ENCODE data around the gene UBL4A.
"Not testable (repeated sequence)": the region's sequence is repeated elsewhere in the genome, so short reads cannot be mapped to it uniquely, and the experiment has no call there.

UBL4A gene

GRCh38 chrX:154509455-154509854 lies 23.0 kb upstream of the UBL4A start:
- in situ Hi-C loops (cut with HindIII; ENCODE audit: low sequenced_read_pairs): loop anchor here (10.0 kb wide), 1 partner anchor 65 kb away; the partner anchor contains the start of gene FAM50A

- in situ Hi-C loops (cut with HindIII; ENCODE audit: low sequenced_read_pairs): loop anchor here (10.0 kb wide), 1 partner anchor 64 kb away; the partner anchor contains the start of gene FAM50A
These were observed 21.9 kb upstream of the UBL4A start for GRCh38 chrX:154508384-154508745.

GRCh38 chrX:154507673-154508383 lies 21.4 kb upstream of the UBL4A start:
- in situ Hi-C loops (cut with HindIII; ENCODE audit: low sequenced_read_pairs): loop anchor here (10.0 kb wide), 1 partner anchor 63 kb away; the partner anchor contains the start of gene FAM50A

GRCh38 chrX:154506483-154507332 lies 20.3 kb upstream of the UBL4A start:
- in situ Hi-C loops (cut with HindIII; ENCODE audit: low sequenced_read_pairs): loop anchor here (10.0 kb wide), 1 partner anchor 62 kb away; the partner anchor contains the start of gene FAM50A

- in situ Hi-C loops (cut with HindIII; ENCODE audit: low sequenced_read_pairs): loop anchor here (10.0 kb wide), 1 partner anchor 61 kb away; the partner anchor contains the start of gene FAM50A
These were observed 19.3 kb upstream of the UBL4A start for GRCh38 chrX:154505734-154506133.

GRCh38 chrX:154502989-154503388 lies 16.6 kb upstream of the UBL4A start:
- in situ Hi-C loops (cut with HindIII; ENCODE audit: low sequenced_read_pairs): loop anchor here (10.0 kb wide), 1 partner anchor 58 kb away; the partner anchor contains the start of gene FAM50A

GRCh38 chrX:154502098-154502497 lies 15.7 kb upstream of the UBL4A start:
- in situ Hi-C loops (cut with HindIII; ENCODE audit: low sequenced_read_pairs): loop anchor here (10.0 kb wide), 1 partner anchor 57 kb away; the partner anchor contains the start of gene FAM50A

- in situ Hi-C loops (cut with HindIII; ENCODE audit: low sequenced_read_pairs): loop anchor here (10.0 kb wide), 1 partner anchor 57 kb away; the partner anchor contains the start of gene FAM50A
These were observed 15.0 kb upstream of the UBL4A start for GRCh38 chrX:154501423-154501822.

GRCh38 chrX:154496591-154497137 lies 10.2 kb upstream of the UBL4A start:
- in situ Hi-C loops (cut with HindIII; ENCODE audit: low sequenced_read_pairs): not testable (repeated sequence)

- in situ Hi-C loops (cut with HindIII; ENCODE audit: low sequenced_read_pairs): no loop called here
These were observed 9.1 kb upstream of the UBL4A start for GRCh38 chrX:154495472-154495922.

GRCh38 chrX:154494715-154495114 lies 8.3 kb upstream of the UBL4A start:
- in situ Hi-C loops (cut with HindIII; ENCODE audit: low sequenced_read_pairs): no loop called here

GRCh38 chrX:154490414-154491083 lies 4.1 kb upstream of the UBL4A start, which contains the start of gene SLC10A3:
TSS of gene SLC10A3 (minus strand) at chrX:154490629. CDS start at chrX:154488940, 1,689 bp downstream.
- in situ Hi-C loops (cut with HindIII; ENCODE audit: low sequenced_read_pairs): no loop called here

GRCh38 chrX:154490021-154490413 lies 3.6 kb upstream of the UBL4A start:
- in situ Hi-C loops (cut with HindIII; ENCODE audit: low sequenced_read_pairs): no loop called here

- in situ Hi-C loops (cut with HindIII; ENCODE audit: low sequenced_read_pairs): no loop called here
These were observed 2.8 kb upstream of the UBL4A start for GRCh38 chrX:154489182-154489581.

GRCh38 chrX:154488336-154489075 lies 2.1 kb upstream of the UBL4A start:
- in situ Hi-C loops (cut with HindIII; ENCODE audit: low sequenced_read_pairs): no loop called here

- in situ Hi-C loops (cut with HindIII; ENCODE audit: low sequenced_read_pairs): no loop called here
These were observed 1.3 kb upstream of the UBL4A start for GRCh38 chrX:154487518-154488290.

- in situ Hi-C loops (cut with HindIII; ENCODE audit: low sequenced_read_pairs): no loop called here
These were observed 391 bp downstream of the UBL4A start for GRCh38 chrX:154486052-154486395.

GRCh38 chrX:154485150-154486051 lies 1.0 kb downstream of the UBL4A start:
- in situ Hi-C loops (cut with HindIII; ENCODE audit: low sequenced_read_pairs): no loop called here
